Hematopoietic multipotent progenitor cell treated with erythropoietin and hydrocortisone succinate and interleukin-3 and kit ligand, for 6 days (in vitro differentiated cells): ENCODE data around the gene HAPLN3.
"Not testable (repeated sequence)": the region's sequence is repeated elsewhere in the genome, so short reads cannot be mapped to it uniquely, and the experiment has no call there.

Experiments used
- DNase-seq: peaks from one replicate; pipeline ENCODE4 v3.0.0-alpha.2; 2015

HAPLN3 gene, protein sequence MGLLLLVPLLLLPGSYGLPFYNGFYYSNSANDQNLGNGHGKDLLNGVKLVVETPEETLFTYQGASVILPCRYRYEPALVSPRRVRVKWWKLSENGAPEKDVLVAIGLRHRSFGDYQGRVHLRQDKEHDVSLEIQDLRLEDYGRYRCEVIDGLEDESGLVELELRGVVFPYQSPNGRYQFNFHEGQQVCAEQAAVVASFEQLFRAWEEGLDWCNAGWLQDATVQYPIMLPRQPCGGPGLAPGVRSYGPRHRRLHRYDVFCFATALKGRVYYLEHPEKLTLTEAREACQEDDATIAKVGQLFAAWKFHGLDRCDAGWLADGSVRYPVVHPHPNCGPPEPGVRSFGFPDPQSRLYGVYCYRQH

GRCh38 chr15:88894819-88895767 is at the start of gene HAPLN3:
Gene HAPLN3, minus strand, starts transcription at chr15:88895544. Its CDS starts 8,246 bp downstream, at chr15:88887298.
- peak; percentile 65 for DNase-seq

DNA sequence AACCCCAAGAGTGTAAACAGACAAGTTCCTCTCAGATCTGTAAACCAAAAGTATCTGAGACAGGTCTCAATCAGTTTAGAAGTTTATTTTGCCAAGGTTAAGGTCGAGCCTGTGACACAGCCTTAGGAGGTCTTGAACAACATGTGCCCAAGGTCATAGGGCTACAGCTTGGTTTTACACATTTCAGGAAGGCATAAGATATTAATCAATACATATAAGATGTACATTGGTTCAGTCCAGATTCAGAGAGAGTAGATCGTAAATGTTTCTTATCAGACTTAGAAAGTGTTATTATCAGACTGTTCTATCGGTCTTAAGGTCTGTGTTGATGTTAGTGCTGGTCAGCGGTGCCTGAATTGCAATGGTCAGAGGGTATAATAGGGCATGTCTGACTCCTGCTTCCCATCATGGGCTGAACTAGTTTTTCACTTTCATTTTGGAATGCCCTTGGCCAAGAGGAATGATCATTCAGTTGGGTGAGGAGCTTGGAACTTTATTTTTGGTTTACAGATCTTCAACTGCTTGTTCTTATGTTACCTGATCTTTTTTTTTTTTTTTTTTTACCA is 44.8 kb upstream of the HAPLN3 start:
- DNase-seq = no peak

DNA sequence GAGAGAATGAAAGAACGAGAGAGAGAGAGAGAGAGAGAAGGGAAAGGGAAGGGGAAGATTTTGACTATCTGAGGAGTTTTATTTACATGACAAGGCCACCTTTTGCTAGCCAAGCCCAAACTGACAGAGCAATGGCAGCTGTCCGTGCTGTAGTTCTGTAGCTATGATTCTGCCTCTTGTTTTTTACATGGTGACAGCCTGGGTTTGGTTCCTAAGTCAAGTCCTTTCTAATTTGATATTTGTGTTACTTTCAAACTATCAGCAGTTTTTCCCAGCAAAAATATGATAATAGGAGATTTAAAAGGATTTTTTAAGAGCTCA is 44.1 kb upstream of the HAPLN3 start:
- no peak for DNase-seq

GRCh38 chr15:88938802-88939485 is 43.6 kb upstream of the HAPLN3 start:
- DNase-seq = no peak

DNA sequence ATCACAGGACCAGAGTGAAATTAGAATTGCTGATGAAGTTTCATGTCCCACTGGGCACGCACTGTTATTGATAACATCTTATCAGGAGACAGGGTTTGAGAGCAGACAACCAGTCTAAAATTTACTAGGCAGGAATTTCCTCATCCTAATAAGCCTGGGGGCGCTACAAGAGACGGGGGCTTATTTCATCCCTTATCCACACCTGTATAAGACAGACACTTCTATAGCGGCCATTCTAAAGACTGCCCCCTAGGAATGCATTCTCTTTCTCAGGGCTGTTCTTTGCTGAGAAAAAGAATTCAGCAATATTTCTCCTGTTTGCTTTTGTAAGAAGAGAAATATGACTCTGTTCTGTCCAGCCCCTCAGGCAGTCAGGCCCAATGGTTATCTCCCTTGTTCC is 39.1 kb upstream of the HAPLN3 start:
- DNase-seq = not testable (repeated sequence)

DNA sequence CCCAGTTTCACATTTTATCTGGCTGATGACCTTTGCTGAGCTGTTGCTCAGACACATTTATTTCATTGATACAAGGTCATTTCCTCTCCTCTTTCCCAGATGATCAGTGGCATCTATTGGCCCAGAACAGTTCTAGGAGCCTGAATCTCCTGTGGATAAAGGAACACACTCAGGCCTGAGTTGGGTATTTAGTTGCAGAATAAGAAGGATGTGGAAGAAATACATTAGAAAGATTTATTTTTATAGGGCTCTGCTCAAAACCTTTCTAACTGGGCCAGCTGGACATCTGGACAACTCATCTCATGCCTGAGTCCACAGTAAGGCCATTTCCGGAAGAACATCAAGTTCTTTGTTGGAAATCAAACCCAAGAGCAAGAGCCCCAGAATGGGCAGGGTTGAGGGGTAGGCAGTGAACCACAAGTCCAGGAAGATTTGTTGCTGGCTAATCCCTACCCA is 37.6 kb upstream of the HAPLN3 start:
- DNase-seq = no peak

DNA sequence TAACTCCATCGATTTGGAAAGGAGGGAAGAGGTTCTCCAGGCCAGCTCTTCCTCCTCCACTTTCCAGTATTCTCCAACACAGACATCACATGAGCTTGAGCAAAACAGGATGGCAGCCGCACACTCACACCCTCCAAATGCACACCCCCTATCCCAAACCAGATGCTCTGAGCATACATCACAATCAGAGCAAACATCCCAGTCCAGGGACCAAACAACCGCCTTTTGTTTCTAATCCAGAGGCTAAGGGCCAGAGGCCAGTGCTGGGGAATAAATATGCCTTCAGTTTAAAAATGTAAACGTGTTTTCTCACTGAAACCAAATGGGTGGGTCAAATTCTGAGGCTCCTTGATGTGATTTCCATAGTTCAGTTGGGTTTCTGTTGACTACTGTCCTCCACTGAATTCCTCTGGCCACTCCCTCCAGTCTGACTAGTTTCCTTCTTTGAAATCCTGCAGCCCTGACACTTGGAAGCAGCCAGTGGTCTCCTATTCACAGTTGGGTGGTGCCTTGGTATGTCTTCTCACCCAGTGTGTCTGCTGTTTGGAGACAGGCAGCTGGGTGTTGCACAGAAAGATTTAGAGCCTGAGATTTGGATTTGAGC is 37.0 kb upstream of the HAPLN3 start:
- no peak for DNase-seq

- no peak for DNase-seq
These were observed 35.2 kb upstream of the HAPLN3 start for GRCh38 chr15:88930579-88930978.

DNA sequence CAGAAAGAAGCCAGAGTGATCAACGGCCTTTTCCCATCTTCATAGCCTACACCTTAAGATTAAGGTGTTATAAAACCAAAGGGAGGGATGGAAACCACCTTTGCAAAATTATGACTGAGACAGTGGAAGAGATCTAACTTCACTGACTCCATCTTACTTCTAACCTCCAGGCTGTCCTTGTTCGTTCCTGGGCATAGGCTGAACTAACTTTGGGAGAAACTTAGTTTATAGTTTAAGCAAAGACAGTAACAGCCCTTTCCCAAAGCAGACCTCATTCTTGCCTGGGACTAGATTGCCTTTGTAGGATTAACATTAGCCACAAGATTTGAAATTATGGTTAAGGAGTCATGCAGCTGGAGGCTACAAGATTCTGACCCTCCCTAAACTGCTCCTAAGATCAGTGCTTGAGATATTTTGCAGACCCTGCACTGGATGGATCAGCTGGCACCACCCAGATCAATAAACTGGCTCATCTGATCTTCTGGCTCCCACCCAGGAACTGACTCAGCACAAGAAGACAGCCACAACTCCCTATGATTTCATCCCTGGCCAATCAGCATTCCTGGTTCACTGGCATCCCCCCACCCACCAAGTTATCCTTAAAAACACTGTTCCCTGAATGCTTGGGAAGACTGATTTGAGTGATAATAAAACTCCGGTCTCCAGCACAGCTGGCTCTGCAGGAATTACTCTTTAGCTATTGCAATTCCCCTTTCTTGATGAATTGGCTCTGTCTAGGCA is 34.2 kb upstream of the HAPLN3 start:
- DNase-seq = not testable (repeated sequence)

- DNase-seq = not testable (repeated sequence)
These were observed 32.8 kb upstream of the HAPLN3 start for GRCh38 chr15:88928192-88928591.

DNA sequence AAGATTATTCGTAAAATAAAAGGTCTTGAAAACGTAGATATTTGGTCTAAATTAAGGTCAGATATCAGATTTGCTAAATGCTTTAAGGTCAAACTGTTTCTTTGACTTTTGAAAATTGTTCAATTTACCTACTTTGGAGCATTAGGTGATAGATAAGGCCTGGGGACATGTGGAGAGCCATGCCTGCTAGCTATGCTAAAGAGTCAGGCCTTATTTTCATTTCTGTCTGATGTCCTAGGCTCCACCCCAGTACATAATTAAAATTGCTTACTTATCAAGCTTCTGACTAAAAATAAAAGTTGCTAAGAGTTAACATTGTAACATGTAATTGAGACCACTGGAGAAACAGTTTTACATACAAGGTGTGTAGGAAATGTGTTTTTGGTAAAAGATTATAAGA is 30.3 kb upstream of the HAPLN3 start:
- DNase-seq = not testable (repeated sequence)

GRCh38 chr15:88920892-88921435 is 25.6 kb upstream of the HAPLN3 start:
- DNase-seq = not testable (repeated sequence)

GRCh38 chr15:88920186-88920891 is 25.0 kb upstream of the HAPLN3 start:
- DNase-seq = no peak

- DNase-seq = peak; percentile 38
These were observed 23.4 kb upstream of the HAPLN3 start for GRCh38 chr15:88918738-88919137.

DNA sequence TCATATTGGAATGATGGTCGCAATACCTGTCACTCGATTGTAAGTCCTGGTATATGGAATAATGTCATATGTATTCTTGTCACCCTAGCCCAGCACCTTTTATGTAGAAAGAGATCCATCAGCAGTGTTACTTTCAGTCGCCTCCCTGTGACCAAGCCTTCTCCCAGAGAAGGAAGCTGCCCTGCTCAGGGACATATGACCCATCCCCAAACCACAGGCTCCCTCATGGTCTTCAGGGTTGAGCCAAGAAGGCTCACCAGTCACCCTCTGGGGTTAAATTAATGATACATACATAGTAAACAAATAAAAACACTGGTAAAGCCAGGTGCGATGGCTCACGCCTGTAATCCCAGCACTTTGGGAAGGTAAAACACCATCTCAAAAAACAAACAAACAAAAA is 22.4 kb upstream of the HAPLN3 start:
- no peak for DNase-seq

DNA sequence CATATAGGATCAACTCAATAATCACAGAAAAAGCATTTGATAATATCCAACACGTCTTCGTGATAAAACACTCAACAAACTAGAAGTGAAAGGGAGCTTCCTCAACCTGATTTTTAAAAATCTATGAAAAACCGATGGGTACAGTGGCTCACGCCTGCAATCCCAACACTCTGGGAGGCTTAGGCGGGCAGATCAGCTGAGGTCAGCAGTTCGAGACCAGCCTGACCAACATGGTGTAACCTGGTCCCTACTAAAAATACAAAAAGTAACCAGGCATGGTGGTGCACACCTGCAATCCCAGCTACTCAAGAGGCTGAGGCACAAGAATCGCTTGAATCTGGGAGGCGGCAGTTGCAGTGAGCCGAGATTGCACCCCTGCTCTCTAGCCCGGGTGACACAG is 20.0 kb upstream of the HAPLN3 start:
- DNase-seq = no peak

- DNase-seq = no peak
These were observed 18.5 kb upstream of the HAPLN3 start for GRCh38 chr15:88913850-88914169.

- DNase-seq = peak; percentile 86
These were observed 17.9 kb upstream of the HAPLN3 start, which contains the start of gene MFGE8 for GRCh38 chr15:88913017-88913849. Gene MFGE8, minus strand, starts transcription at chr15:88913379. Its CDS starts 60 bp downstream, at chr15:88913319.

GRCh38 chr15:88912500-88912921 is 17.2 kb upstream of the HAPLN3 start:
- no peak for DNase-seq

GRCh38 chr15:88911766-88912118 is 16.4 kb upstream of the HAPLN3 start:
- no peak for DNase-seq
